ENCODE data around the gene BRD7.

DNA sequence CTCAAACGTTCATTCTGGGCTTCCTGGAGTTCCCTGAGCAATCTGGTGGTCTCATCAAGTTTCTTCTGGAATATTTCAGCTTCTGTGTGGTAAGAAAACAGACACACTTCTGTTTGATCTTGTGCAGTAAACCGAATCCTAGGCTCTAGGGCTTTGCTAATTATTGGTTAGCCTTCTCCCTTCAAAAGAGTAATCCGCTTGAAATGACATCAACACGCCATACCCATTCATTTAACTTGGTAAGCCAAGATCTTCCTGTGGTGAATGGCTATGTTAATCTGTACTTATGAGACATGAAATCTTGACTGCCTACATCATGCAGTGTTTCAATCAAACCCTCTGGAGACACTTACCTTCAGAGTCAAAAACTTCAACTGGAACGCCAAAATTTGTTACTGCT, 48.5 kb downstream of the BRD7 start:
- TF ChIP-seq EZH2 (optimal IDR thresholded peaks at IDR 0.05; ENCODE audit: low read depth, low read length) = no peak
- TF ChIP-seq, protein P1, sequence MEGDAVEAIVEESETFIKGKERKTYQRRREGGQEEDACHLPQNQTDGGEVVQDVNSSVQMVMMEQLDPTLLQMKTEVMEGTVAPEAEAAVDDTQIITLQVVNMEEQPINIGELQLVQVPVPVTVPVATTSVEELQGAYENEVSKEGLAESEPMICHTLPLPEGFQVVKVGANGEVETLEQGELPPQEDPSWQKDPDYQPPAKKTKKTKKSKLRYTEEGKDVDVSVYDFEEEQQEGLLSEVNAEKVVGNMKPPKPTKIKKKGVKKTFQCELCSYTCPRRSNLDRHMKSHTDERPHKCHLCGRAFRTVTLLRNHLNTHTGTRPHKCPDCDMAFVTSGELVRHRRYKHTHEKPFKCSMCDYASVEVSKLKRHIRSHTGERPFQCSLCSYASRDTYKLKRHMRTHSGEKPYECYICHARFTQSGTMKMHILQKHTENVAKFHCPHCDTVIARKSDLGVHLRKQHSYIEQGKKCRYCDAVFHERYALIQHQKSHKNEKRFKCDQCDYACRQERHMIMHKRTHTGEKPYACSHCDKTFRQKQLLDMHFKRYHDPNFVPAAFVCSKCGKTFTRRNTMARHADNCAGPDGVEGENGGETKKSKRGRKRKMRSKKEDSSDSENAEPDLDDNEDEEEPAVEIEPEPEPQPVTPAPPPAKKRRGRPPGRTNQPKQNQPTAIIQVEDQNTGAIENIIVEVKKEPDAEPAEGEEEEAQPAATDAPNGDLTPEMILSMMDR (IDR thresholded peaks at IDR 0.05; ENCODE audit: low read length) = no peak
- TF ChIP-seq EZH2phosphoT487 (IDR thresholded peaks at IDR 0.05; ENCODE audit: low read length) = no peak

Measured in MM.1S (cell line).